NB4 (cell line): ENCODE measurements around the gene CARMIL1.

Experiments used
- DNase-seq: peaks from one replicate; pipeline ENCODE4 v3.0.0; 2010; ENCODE audit warnings: low read depth
- H3K4me3 ChIP-seq: one replicate; pipeline ENCODE4 v1.5.1; 2011; ENCODE audit warnings: mild to moderate bottlenecking, low read depth, low read length, moderate library complexity
- MYC ChIP-seq: IDR thresholded peaks from 2 replicates; pipeline ENCODE4 v1.6.1; 2011; ENCODE audit warnings: low read depth, low read length
- POLR2A ChIP-seq: IDR thresholded peaks from 2 replicates; pipeline ENCODE4 v1.6.1; 2011; ENCODE audit warnings: mild to moderate bottlenecking; ENCODE audit not compliant: insufficient read length; ENCODE audit errors: extremely low read depth
- TF ChIP-seq, protein P1 (sequence below): IDR thresholded peaks from 2 replicates; pipeline ENCODE4 v1.6.1; 2011; ENCODE audit warnings: low read depth, low read length
- TF ChIP-seq, protein P2 (sequence below): IDR thresholded peaks from one replicate; pipeline ENCODE4 v1.5.1; 2012; ENCODE audit warnings: low read depth, low read length

The CARMIL1 gene

DNA sequence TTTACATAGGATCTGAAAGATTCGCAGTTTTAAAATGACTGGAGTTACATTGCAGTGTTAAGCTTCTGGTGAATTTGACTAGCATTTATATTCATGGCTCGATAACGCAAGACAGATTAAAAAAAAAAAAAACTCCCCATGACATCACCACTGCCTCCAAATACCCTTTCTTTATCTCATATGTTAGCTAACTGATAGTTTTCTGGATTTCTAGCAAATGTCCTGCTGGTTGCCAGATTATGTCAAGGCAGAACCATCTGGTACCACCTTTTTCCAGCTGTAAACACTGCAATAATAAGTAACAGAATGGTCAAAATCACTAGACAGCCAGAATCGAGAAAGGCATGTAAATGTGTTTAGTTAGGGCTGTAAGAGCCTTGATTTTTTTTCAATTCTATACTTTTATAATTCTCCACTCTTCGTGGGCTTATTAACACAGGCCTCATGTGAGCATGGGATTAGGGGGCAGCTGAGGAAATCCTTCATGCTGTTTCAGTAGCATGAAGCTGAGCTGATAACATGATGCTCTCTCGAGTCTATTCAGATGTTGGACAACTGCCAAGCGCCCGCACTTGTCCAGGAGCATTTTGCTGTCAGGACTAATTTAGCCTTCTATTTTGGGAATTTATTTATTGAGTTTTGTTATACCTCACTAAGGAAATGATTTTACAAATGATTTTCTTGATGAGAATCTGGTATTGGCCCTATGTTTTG lies 206.8 kb downstream of the CARMIL1 start:
- no peak overlapping the region for H3K4me3 ChIP-seq
- no peak for TF ChIP-seq MYC
- TF ChIP-seq, protein P1, sequence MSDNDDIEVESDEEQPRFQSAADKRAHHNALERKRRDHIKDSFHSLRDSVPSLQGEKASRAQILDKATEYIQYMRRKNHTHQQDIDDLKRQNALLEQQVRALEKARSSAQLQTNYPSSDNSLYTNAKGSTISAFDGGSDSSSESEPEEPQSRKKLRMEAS: no peak
- TF ChIP-seq, protein P2, sequence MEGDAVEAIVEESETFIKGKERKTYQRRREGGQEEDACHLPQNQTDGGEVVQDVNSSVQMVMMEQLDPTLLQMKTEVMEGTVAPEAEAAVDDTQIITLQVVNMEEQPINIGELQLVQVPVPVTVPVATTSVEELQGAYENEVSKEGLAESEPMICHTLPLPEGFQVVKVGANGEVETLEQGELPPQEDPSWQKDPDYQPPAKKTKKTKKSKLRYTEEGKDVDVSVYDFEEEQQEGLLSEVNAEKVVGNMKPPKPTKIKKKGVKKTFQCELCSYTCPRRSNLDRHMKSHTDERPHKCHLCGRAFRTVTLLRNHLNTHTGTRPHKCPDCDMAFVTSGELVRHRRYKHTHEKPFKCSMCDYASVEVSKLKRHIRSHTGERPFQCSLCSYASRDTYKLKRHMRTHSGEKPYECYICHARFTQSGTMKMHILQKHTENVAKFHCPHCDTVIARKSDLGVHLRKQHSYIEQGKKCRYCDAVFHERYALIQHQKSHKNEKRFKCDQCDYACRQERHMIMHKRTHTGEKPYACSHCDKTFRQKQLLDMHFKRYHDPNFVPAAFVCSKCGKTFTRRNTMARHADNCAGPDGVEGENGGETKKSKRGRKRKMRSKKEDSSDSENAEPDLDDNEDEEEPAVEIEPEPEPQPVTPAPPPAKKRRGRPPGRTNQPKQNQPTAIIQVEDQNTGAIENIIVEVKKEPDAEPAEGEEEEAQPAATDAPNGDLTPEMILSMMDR: no peak
- TF ChIP-seq POLR2A: no peak
- DNase-seq: no peak

DNA sequence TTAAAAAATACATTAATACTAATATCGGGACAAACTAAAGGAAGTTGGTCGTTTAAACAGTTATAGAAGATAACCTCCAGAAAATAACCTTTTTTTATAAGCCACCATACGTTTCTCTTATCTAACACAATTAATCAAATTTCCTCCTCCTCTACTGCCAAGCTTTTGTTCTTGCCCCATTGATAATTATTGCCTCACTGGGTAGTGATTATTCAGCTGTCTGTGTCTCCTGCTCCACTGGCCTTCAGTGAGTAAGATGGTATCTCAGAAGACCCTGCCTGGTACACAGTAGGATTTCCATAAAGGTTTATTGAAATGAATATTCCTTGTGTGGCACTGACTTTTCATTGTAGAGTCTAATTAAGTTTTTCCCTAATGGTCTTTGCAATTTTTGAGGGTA lies 207.4 kb downstream of the CARMIL1 start:
- DNase-seq: no peak
- no peak overlapping the region for H3K4me3 ChIP-seq
- TF ChIP-seq, protein P1: no peak
- TF ChIP-seq MYC (no peak), POLR2A (no peak)
- TF ChIP-seq, protein P2: no peak

DNA sequence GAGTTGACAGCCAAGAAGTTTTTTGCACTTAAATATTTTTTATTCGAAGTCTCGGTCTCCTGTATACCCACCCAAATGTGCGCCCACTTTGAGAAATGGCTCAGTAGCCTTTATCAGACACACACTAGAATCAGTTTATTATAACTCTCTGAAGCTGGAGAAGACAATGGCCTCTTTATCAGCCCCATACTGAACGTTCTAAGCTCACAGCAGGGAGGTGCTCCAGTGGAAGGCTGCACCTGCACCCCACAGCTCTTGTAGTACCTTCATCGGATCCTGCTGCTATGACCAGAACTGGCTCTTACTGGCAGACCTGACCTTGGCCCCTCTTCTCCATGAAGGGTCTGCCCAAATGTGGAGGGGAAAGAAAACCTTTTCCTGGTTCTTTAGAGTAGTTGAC lies 207.8 kb downstream of the CARMIL1 start:
- TF ChIP-seq MYC: no peak
- no peak for TF ChIP-seq POLR2A
- TF ChIP-seq, protein P2: no peak
- TF ChIP-seq, protein P1: no peak
- no peak overlapping the region for H3K4me3 ChIP-seq
- no peak for DNase-seq

DNA sequence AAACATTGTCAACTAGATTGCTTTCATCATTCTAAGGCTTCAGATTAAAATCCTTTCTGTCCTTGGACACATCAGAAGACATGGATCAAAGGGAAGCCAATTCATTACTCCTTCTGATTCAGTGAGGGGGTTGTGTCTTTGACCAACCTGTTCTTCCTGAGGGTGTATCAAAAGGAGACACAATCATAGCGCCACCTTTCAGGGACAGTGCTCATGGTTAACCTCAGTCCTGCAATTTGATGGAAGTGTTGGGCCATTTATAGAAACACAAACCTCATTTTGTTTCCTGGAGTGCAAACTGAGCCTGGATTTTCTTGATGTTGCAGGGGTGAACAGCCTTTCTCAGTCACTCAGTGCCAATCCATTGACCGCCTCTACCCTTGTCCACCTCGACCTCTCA lies 209.0 kb downstream of the CARMIL1 start:
- no peak for DNase-seq
- no peak overlapping the region for H3K4me3 ChIP-seq
- TF ChIP-seq, protein P2: no peak
- TF ChIP-seq POLR2A (no peak), MYC (no peak)
- TF ChIP-seq, protein P1: no peak

DNA sequence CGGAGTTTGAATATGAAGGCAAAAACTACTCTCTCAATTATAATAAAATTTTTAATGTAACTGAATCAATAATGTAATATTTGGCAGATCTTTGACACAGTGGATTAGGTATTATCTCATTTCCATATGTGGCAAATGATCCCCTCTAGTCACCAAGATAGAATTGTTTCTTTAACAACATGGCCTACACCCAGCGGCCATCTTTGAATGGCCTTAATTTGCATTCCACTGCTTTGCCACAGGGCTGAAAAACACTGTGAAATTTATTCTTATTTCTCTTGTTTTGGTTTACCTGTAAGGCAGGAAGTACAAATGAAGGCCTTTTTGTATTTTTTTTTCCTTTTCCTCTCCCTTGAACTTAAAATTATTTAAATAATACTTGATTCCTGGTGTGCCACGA lies 210.2 kb downstream of the CARMIL1 start:
- DNase-seq: no peak
- TF ChIP-seq POLR2A (no peak), MYC (no peak)
- TF ChIP-seq, protein P1: no peak
- TF ChIP-seq, protein P2: no peak
- no peak overlapping the region for H3K4me3 ChIP-seq
